HG03139 (cell line): ENCODE results near the gene PRSS57.
"Not testable (repeated sequence)": the region's sequence is repeated elsewhere in the genome, so short reads cannot be mapped to it uniquely, and the experiment has no call there.

ENCODE experiments used
- ATAC-seq: cut with Tn5 transposase; IDR thresholded peaks from one replicate; pipeline ENCODE4 v1.9.1; 2021; ENCODE audit not compliant: unreplicated experiment

The PRSS57 gene

DNA sequence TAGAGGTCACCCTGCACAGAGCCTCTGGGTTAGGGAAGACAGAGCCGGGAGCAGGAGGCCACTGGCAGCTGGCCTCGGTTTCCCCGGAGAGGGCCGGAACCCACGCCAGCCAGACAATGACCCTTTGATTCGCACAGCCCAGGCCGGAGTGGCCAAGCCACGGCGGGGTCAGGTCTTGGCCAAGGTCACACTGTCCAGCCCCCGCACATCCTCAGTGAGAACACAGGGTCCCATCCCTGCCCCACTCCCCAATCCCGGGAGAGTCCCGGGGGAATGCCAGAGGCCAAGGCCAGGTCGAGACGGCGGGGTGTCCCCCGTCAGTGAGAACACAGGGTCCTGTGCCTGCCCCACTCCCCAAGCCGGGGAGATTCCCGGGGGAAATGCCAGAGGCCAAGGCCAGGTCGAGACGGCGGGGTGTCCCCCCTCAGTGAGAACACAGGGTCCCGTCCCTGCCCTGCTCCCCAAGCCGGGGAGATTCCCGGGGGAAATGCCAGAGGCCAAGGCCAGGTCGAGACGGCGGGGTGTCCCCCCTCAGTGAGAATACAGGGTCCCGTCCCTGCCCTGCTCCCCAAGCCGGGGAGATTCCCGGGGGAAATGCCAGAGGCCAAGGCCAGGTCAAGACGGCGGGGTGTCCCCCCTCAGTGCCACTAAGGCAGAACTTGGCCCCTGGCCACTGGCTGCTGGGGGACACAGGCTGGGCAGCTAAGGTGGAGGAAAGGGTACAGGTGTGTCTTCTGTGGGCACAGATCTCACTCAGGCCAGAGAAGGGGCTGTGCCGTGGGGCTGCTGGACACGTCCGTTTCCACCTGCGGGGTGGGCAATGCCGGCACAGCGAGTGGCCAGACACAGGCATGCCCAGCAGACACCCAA is 20.7 kb downstream of the PRSS57 start:
- no peak for ATAC-seq

DNA sequence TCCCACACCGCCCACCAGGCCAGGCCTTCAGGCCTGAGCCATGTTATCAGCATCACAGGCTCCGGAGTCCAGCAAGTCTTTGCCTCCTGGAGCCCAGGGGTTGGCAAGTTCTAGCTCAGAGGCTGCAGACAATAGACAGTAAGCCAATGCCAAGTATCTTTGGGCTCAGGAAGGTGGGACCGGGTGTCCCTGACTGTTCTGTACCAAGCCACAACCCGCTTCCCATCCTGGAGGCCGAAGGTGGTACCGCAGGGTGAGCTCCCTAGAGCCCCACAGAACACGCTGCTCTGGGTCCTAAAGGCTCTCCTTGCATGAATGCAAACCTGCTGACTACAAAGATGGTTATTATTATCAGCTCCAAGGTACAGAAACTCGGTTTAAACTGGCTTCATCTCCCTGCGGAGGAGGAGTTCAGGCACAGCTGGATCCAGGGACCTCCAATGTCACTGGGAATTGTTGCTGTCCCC is 24.6 kb downstream of the PRSS57 start:
- ATAC-seq, result no peak

DNA sequence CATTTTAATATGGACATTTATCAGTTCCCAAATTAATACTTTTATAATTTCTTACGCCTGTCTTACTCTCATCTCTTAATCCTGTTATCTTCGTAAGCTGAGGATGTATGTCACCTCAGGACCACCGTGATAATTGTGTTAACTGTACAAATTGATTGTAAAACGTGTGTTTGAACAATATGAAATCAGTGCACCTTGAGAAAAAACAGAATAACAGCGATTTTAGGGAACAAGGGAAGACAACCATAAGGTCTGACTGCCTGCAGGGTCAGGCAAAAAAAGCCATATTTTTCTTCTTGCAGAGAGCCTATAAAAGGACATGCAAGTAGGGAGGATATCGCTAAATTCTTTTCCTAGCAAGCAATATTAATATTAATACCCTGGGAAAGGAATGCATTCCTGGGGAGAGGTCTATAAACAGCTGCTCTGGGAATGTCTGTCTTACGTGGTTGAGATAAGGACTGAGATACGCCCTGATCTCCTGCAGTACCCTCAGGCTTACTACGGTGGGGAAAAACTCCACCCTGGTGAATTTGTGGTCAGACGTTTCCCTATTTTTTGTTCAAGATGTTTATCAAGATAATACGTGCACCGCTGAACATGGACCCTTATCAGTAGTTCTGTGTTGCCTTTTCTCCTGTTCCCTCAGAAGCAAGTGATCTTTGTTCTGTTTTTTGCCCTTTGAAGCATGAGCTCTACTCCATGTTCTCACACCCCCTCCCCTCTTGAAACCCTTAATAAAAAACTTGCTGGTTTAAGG is 26.4 kb downstream of the PRSS57 start:
- not testable (repeated sequence) for ATAC-seq

DNA sequence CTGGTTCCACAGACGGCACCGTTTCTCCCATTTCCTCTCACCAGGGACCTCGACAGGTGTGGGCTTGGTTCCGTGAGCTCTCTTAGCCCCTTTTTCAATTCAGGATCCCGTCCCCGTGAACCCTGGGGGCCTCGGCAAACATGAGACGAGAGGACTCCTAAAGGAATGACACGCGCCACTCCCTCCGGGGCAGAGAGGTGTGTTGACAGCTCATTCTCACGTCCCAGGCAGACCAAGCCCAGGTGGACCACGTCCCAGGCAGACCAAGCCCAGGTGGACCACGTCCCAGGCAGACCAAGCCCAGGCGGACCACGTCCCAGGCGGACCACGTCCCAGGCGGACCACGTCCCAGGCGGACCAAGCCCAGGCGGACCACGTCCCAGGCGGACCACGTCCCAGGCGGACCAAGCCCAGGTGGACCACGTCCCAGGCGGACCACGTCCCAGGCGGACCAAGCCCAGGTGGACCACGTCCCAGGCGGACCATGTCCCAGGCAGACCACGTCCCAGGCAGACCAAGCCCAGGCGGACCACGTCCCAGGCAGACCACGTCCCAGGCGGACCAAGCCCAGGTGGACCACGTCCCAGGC is 28.2 kb downstream of the PRSS57 start:
- not testable (repeated sequence) for ATAC-seq

DNA sequence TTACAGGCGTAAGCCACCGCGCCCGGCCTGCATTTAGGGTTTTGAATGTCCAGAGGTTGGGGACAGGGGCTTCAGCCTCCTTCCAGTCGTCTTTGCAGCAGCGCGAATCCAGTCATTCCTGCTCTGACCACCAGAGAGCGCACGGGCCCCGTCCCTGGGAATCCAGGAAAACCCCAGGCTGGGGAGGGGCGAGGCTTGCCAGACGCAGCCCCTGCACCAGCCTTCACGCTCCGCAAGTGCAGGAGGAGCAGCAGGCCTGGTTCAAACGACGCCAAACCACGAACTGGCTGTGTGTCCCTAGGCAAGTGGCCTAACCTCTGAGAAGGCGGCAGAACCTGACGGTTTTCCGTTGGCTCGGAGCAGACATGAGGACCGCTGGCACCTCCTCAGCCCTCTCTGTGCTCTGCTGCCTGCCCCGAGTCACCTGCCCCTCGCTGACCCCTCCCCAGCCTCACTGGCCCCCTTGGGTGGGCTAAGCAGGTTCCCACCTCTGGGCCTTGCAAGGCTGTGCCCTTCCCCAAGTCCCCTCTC is 30.3 kb downstream of the PRSS57 start:
- no peak for ATAC-seq

DNA sequence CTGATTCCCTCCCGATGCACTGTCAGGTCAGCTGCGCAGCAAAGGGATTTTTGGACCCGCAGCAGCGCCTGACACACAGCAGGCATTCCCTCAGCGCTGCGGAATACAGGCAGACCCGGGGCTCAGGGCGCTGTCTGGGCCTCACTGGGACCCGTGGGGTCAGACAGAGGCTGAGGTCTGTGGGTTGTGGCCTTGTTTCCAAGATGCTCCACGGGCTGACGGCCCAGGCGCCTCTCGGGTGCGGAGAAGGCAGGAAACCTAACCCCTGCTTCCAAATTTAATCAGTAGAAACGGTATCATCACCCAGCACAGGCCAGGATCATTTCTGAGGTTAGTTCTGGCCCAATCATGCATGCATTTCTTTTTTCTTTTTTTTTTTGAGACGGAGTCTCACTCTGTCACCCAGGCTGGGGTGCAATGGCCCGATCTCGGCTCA is 31.6 kb downstream of the PRSS57 start:
- no peak for ATAC-seq

DNA sequence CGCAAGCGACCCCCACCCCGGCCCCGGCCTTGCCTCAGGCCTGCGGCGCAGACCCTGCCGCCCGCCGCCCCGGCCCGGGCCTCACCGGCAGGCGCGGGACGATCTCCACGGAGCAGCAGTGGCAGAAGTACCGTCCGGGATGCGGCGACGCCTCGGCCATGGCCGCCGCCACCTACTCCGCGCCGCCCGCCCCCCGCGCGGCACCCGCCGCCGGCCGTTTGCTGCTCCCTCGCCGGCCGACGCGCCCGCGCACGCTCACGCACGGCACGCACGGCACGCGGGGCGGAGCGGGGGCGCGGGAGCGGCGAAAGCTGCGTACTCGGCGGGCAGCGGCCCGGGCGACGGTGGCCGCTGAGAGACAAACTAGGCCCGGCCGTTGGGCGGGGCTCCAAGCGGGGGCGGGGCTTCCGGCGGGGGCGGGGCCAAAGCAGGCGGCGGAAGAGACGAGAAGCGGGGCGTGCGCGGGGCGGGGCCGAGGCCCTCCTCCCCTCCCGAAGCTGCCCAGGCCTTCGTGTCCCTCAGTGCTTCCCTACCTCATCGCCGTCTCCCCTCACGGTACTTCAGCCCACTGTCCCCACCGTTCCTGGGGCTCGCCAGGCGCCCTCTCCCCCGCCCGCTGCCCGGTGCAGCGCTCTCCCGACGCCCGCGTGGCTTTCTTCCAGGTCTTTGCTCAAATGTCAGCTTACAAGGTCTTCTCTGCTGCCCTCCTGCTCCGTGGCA is 32.1 kb downstream of the PRSS57 start, which contains the start of gene RNF126:
RNF126 (minus strand) TSS at position 253 of the 720 bp plus-strand sequence; CDS start at position 160, 93 bp downstream.
- peak; percentile 47 for ATAC-seq

DNA sequence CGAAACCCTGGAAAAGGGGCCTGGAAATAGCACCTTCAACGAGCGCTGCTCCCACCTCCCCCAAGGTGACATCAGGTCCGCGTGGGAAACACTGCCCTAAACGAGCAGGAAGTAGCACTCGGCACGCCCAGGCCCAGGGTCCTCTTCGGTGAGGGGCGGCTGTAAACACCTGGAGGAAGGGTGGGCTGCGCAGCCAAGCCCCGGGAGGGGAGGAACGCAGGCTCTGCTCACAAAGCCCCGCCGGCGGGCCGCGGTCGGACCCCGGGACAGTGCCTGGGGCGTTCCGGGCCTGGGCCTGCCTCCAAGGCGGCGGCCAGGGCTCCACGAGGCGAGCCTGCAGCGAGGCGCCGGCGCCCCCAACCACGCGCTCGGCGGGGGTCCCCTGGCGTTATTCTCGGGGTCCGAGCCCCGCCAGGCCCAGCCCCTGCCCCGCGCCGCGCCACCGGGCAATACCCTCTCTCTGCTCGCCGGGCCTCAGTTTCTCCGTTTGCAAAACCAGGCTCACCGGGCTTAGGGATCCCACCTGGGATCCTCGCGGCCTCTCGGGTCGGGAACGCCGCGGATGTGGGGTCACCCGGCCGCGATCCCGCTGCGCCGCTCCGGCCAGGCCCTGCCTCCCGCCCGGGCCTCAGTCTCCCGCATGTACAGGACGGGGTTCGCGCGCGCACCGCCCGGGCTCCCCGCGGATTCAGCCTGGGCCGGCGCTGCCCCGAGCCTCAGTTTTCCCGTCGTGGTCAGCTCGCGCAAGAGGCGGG is 32.9 kb downstream of the PRSS57 start:
- no peak for ATAC-seq

DNA sequence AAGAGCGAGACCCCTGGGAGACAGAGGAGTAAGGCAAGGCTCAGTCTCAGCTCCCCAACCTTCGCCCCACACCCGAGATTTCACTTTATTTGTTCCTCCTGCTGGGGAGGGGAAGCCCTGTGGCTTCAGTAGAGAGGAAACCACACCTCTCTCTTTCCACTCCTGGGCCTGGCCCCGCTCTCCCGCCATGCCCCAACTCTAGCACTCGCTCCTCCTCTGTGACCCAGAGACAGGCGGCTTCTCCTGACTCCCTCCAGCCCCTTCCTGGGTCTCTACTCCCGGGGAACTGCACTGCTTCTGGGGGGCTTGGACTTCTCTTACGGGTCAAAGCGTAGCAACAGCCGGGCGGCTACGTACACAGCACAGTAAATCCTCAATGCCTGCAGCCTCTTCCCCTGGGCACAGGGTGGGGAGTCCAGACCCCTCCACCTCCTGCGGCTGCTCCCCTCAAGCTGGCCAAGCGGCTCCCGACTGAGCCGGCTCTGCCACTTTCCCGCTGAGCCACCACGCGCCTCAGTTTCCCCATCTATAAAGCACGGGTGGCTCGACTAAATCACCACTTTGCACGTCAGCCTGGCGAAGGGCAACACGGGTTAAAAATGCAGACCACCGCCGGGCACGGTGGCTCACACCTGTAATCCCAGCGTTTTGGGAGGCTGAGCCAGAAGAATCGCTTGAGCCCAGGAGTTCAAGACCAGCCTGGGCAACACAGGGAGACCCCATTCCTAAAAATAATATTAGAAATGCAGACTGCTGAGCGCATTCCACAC is 33.6 kb downstream of the PRSS57 start:
- no peak for ATAC-seq

DNA sequence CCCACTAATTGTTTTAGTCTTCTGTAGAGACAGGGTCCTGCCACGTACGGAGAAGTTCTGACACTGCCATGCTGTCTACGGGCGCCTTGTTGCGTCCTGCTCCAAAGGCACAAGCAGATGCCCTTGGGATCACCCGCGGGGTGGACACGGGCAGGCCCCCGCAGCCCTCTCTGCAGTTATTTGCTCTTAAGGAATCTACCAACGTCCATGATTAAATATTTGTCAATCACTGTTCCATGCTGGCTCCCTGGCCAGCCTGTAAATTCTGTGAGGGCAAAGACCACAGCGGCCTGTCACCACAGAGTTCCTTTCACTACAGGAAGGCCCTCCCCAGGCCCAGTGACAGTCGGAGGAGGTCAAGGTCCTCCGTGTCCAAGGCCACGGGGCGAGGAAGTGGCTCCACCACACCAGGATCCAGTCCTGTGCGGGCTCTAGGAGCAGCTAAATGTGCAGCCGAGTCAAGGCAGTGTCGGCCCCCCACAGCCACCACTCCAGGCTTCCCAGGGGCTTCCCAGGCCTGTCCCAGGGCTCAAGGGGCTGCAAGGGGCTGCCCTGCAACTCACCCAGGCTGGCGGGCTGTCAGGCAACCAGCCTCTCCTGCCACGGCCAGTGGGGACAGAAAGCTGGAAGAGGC is 34.3 kb downstream of the PRSS57 start:
- no peak for ATAC-seq

DNA sequence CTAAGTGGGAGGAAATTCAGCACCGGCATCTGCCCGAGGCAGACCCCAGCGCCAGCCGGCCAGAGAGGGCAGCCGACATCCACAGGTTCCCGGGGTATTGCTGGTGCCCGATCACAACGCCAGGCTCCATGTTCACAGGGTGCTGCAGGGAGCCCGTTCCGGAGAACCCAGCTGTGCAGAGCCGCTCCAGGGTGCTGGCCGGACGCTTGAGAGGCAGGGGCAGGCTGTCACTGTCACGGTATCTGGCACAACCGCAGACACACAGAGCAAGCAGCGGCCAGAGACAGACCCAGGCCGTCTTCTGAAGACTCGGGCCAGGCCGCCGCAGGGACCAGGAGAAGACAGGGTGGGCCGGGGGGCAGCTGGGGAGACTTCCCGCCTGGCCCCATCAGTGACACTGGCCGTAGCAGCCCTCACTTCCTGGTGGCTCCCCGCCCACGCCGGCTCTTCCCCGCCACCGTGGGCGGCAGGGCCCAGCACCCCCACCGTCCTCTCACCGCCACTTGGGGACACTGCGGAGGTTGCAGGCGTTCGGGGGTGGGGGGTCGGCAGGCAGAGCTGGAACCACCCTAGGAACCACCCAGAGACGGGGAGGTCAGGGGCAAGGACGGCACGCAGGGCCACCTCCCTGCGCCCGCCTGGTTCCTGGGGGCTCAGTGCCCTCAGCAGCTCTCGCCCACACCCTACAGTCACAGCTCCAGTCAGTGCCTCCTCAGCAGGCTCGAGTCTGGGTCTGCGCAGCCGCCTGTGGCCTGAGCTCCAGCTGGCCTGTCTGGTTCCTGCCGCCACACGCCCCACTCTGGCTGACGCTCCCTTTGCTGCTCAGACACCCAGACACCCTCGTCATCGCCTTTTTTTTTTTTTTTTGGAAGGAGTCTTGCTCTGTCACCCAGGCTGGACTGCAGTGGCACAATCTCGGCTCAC is 36.1 kb downstream of the PRSS57 start:
- ATAC-seq, result no peak

DNA sequence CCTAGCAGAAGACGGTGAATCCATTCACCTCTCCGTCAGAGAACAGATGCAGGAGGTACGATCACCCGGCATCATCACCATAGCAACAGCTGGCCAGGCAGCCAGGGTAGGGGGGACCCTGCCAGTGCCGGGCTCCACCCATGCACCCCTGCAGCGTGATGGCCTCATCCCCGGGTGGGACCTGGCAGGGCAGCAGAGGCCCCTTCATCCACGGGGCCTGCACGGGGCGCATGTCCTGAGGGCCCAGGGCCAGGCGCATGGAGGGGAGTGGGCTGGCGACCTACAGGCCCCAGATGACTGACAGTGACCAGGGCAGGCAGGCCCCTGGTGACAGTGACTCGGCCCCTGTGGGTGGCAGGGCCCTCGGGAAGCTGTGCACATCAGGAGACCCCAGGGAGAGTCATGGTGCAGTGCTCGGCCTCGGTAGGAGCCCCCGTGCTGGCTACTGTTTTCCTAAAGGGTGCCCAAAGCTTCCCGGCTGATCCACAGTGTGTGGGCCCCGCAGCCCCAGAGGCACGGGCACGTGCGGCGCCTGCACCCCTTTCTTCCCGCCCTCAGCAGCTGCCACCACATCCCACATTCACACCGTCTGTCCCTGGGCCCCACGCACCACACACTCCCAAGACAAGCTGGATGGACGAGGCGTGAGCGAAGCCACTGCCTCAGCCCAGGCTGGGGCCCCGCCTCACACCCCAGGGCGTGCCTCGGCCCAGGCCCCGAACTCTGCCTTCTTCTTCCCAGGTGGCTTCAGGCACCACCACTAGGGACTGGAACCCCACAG is 37.0 kb downstream of the PRSS57 start:
- no peak for ATAC-seq

DNA sequence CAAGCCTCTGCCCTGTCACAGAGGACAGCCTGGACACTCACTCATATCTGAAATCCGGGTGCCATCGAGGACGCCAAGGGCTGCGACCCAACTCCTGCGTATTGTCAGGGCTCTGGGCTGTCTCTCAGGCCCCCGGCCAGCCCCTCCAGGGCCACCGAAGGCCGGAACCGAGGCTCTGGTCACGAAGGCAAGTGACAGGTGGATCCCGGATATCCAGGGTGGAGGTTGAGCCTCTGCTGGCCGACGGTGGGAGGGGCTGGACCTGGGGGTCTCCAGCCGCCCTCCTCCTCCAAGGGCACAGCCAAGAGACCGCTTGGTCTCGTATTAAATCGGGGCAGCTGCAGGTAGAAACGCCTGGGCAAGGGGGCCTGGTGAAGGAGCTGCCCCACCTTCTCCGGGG is 37.6 kb downstream of the PRSS57 start:
- ATAC-seq, result no peak

DNA sequence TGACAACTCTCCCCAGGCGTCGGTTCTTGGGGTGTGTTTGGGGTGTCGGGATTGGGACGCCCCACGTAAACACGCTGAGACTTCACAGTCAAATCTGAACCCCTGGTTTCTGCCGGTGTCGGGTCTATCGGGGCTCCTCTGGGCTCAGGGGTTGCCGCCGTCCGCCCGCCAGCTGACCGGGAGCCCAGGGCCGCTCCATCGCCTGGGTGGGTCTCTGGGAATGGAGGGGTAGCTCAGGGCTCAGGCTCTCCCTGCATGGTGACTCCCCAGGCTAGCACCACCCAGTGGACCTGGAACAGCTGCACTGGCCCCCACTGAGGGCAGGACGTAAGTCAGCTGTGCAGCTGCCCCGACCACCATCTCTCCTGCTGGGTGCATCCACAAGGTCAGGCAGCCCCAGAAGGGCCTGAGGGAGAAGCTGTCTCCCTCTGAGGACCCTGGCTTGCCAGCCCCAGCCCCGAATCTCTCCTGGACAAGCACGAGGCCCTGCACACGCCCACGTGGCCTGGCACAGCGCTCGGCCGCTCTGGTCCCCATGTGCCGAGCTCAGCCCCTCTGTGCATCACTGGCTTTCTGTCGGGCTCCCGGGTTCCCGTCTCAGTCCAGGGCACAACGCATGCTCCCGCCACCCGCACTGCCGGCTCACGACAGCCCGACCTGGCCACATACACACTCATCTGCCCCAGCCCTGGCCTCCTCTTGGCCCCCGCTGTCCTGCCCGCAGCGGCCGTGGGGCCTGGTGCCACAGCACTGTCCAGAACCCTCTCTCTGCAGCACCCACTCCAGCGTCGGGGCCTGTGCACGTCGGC is 38.3 kb downstream of the PRSS57 start:
- ATAC-seq, result no peak

DNA sequence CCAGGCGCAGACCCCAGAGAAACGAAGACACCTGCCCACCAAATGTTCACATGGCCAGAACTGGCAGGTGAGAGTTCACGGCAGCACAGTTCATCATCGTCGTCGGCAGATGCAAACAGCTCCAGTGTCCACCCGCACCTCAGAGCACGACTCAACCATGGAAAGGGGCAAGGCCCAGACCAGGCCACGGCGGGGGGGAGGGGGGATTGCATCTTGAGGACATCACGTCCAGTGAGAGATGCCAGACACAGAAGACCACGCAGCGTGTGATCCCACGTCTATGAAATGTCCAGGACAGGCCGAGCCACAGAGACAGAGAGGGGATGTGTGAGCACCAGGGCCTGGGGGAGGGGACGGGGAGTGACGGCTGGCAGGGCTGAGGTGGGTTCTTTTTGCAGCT is 39.6 kb downstream of the PRSS57 start:
- no peak for ATAC-seq

DNA sequence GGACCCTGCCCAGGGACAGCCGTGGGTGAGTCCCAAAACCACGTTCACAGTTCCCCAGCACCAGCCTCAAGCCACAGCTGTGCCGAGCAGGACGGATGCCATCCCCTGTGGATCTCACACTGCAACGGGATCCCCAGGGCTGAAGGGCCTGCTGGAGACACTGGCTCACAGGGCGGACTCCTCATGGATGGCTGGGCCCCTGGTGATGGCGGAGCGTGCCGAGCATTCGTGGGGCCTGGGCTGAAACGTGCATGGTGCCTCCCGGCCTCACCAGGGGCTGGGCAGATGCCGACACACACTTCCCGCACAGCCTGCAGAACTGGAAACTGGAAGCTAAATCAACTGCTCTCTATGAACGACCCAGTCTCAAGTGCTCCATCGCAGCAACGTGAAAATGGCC is 41.8 kb downstream of the PRSS57 start:
- ATAC-seq, result no peak
